GM12878 (cell line): ENCODE results near the gene BBS2. TPM values are rescaled to one million over a fixed set of nuclear protein-coding genes. Genes with fewer than 3 reads are reported as not detected.

Experiments used
- ATAC-seq: fragments of 200-7000 bp; cut with Tn5 transposase; 3 replicates; pipeline ENCODE4 v1.9.1; 2020; ENCODE audit warnings: mild to moderate bottlenecking, moderate library complexity
- BruUV-seq: library from RNA; stranded (reverse); fragments of 400-500 nt; replicated peaks from 2 replicates; lab custom pipeline; 2021; lab: Mats Ljungman, UMichigan
- CTCF ChIA-PET: fragments of 300-600 bp; sonication (Branson Sonifier 250); formaldehyde crosslinking; extraction: SDS; loops from one replicate; lab custom pipeline; 2021; ENCODE audit warnings: inconsistent platforms; lab: Yijun Ruan, JAX
- POLR2A ChIA-PET: fragments of 350-600 bp; formaldehyde crosslinking; extraction: SDS; loops from one replicate; lab custom pipeline; 2021; ENCODE audit warnings: inconsistent platforms; lab: Charles Lee
- RAD21 ChIA-PET: fragments of 300-600 bp; sonication (Branson Sonifier 250); formaldehyde crosslinking; loops from one replicate; lab custom pipeline; 2023; ENCODE audit warnings: antibody characterized with exemption; ENCODE audit not compliant: unreplicated experiment; lab: Charles Lee
- SMC1A ChIA-PET: fragments of 300-600 bp; sonication (Branson Sonifier 250); formaldehyde crosslinking; loops from one replicate; lab custom pipeline; 2023; ENCODE audit not compliant: unreplicated experiment, uncharacterized antibody; lab: Charles Lee
- DNase-seq: peaks from one replicate; pipeline ENCODE4 v3.0.0-alpha.2; 2011; ENCODE audit warnings: low read depth, low spot score
- FAIRE-seq: peaks from 3 replicates; lab custom pipeline; 2011; peaks lifted over from hg19 to GRCh38; lab: Jason Lieb, UNC
- H2AFZ ChIP-seq: 2 replicates; pipeline ENCODE4 v1.6.0; 2011; ENCODE audit warnings: low read depth, low read length, control low read depth; ENCODE audit not compliant: control insufficient read depth
- H3K27ac ChIP-seq: 2 replicates; pipeline ENCODE4 v1.5.1; 2011; ENCODE audit warnings: control low read depth; ENCODE audit not compliant: control insufficient read depth, insufficient read depth
- H3K27me3 ChIP-seq, 2 experiments: replicated peaks in 1 of 2; 2 replicates each; pipeline versions ENCODE4 v1.6.0 to v1.6.1; 2011; ENCODE audit warnings: low read length in 1 of 2; ENCODE audit not compliant: control insufficient read depth in 2 of 2, insufficient read depth in 2 of 2
- H3K36me3 ChIP-seq, 2 experiments: 2 replicates each; pipeline ENCODE4 v1.5.1; 2011; ENCODE audit warnings: low read length in 1 of 2; ENCODE audit not compliant: control insufficient read depth in 2 of 2, insufficient read depth in 2 of 2
- H3K4me1 ChIP-seq: 2 replicates; pipeline ENCODE4 v1.6.1; 2011; ENCODE audit warnings: mild to moderate bottlenecking, low read length, moderate library complexity, mixed read lengths; ENCODE audit not compliant: control insufficient read depth, insufficient read depth
- H3K4me2 ChIP-seq: 2 replicates; pipeline ENCODE4 v1.6.0; 2011; ENCODE audit warnings: control low read depth; ENCODE audit not compliant: control insufficient read depth, insufficient read depth
- H3K4me3 ChIP-seq: fragments of 200-600 bp; sonication (generic); 2 replicates; pipeline ENCODE4 v1.5.1; 2016
- H3K79me2 ChIP-seq: 2 replicates; pipeline ENCODE4 v1.6.0; 2011; ENCODE audit warnings: low read length; ENCODE audit not compliant: control insufficient read depth, insufficient read depth
- H3K9ac ChIP-seq: 2 replicates; pipeline ENCODE4 v1.8.0; 2011; ENCODE audit warnings: low read length, control low read depth, mixed read lengths; ENCODE audit not compliant: control insufficient read depth, insufficient read depth
- H3K9me3 ChIP-seq: replicated peaks from 3 replicates; pipeline ENCODE4 v1.5.1; 2011; ENCODE audit warnings: mild to moderate bottlenecking, low read length; ENCODE audit not compliant: control insufficient read depth, insufficient read depth
- H4K20me1 ChIP-seq: 2 replicates; pipeline ENCODE4 v1.6.0; 2011; ENCODE audit not compliant: control insufficient read depth, insufficient read depth
- ATF7 ChIP-seq: fragments of 450-650 bp; IDR thresholded peaks from 2 replicates; pipeline ENCODE4 v1.6.1; 2016; ENCODE audit warnings: low read depth, mild to moderate bottlenecking
- CBX5 ChIP-seq: sonication (generic); IDR thresholded peaks from 2 replicates; pipeline ENCODE4 v1.6.1; 2016; ENCODE audit warnings: low read depth, moderate library complexity, mild to moderate bottlenecking, inconsistent platforms
- CTCF ChIP-seq, 3 experiments: IDR thresholded peaks in 2 of 3; conservative IDR thresholded peaks in 1 of 3; 2 replicates each; pipeline ENCODE4 v1.5.1; 2011; ENCODE audit warnings: low read depth in 3 of 3, low read length in 3 of 3, mild to moderate bottlenecking in 3 of 3, control low read depth in 2 of 3, moderate library complexity in 2 of 3, inconsistent platforms in 1 of 3, mixed read lengths in 1 of 3; ENCODE audit not compliant: control insufficient read depth in 2 of 3, insufficient read depth in 1 of 3; ENCODE audit errors: extremely low read depth in 1 of 3
- EGR1 ChIP-seq, 2 experiments: IDR thresholded peaks; 1 replicate in 1 of 2; 2 replicates in 1 of 2; pipeline ENCODE4 v1.6.1; 2011 to 2012; ENCODE audit warnings: low read depth in 2 of 2, low read length in 2 of 2, borderline replicate concordance in 1 of 2, mild to moderate bottlenecking in 1 of 2, moderate library complexity in 1 of 2
- HCFC1 ChIP-seq: fragments of 150-350 bp; IDR thresholded peaks from 2 replicates; pipeline ENCODE4 v1.6.1; 2014; ENCODE audit warnings: low read length
- NR2C1 ChIP-seq: fragments of 450-650 bp; IDR thresholded peaks from 2 replicates; pipeline ENCODE4 v1.6.1; 2017; ENCODE audit warnings: antibody characterized with exemption, mild to moderate bottlenecking, moderate library complexity
- NRF1 ChIP-seq: conservative IDR thresholded peaks from 2 replicates; pipeline ENCODE4 v1.6.1; 2011; ENCODE audit warnings: mild to moderate bottlenecking, low read depth, low read length, improper control_type of control experiment
- PAX8 ChIP-seq: fragments of 450-650 bp; IDR thresholded peaks from 2 replicates; pipeline ENCODE4 v1.6.1; 2017; ENCODE audit warnings: mild to moderate bottlenecking, moderate library complexity
- POLR2AphosphoS5 ChIP-seq: IDR thresholded peaks from 2 replicates; pipeline ENCODE4 v1.6.1; 2011; ENCODE audit warnings: mild to moderate bottlenecking, low read length, inconsistent platforms
- RAD21 ChIP-seq: IDR thresholded peaks from 2 replicates; pipeline ENCODE4 v1.6.1; 2011; ENCODE audit warnings: mild to moderate bottlenecking, low read depth, low read length, moderate library complexity; ENCODE audit not compliant: insufficient read depth
- RB1 ChIP-seq: fragments of 450-650 bp; formaldehyde crosslinking; IDR thresholded peaks from 2 replicates; pipeline ENCODE4 v1.6.1; 2017; ENCODE audit warnings: mild to moderate bottlenecking, borderline replicate concordance
- SIN3A ChIP-seq: IDR thresholded peaks from 2 replicates; pipeline ENCODE4 v1.6.1; 2012; ENCODE audit warnings: low read depth, low read length, improper control_type of control experiment
- SUPT20H ChIP-seq: IDR thresholded peaks from 2 replicates; pipeline ENCODE4 v1.6.1; 2011; ENCODE audit warnings: low read depth, mild to moderate bottlenecking, low read length, moderate library complexity, borderline replicate concordance; ENCODE audit not compliant: control insufficient read depth
- USF1 ChIP-seq: IDR thresholded peaks from 2 replicates; pipeline ENCODE4 v1.6.1; 2011; ENCODE audit warnings: borderline replicate concordance, low read depth, mild to moderate bottlenecking, moderate library complexity, mixed read lengths, low read length; ENCODE audit not compliant: insufficient read depth; ENCODE audit errors: extremely low read length
- YY1 ChIP-seq: IDR thresholded peaks from 2 replicates; pipeline ENCODE4 v1.6.1; 2011; ENCODE audit warnings: low read depth, mild to moderate bottlenecking, low read length
- ZNF274 ChIP-seq: IDR thresholded peaks from one replicate; pipeline ENCODE4 v1.8.0; 2011; ENCODE audit not compliant: insufficient read length, insufficient read depth
- ZSCAN29 ChIP-seq: fragments of 450-650 bp; IDR thresholded peaks from 2 replicates; pipeline ENCODE4 v1.6.1; 2017; ENCODE audit warnings: mild to moderate bottlenecking, moderate library complexity
- WGBS: methylation state at CpG from one replicate; pipeline ENCODE4 v1.1.6; 2016; ENCODE audit warnings: low lambda C conversion rate; ENCODE audit not compliant: insufficient replicate concordance, insufficient coverage; ENCODE audit errors: missing lambda C conversion rate; 5-methylcytosine and 5-hydroxymethylcytosine counted together
- in situ Hi-C: fragments of 300-500 bp; cut with MboI; formaldehyde crosslinking; loops from 9 replicates; pipeline ENCODE4 v1.14.3; 2018; ENCODE audit warnings: mixed read lengths
- intact Hi-C: fragments of 100-400 bp; cut with micrococcal nuclease; formaldehyde crosslinking; loops from one replicate; pipeline ENCODE4 v1.14.2; 2022; ENCODE audit not compliant: unreplicated experiment
- polyA plus RNA-seq, 11 experiments: library from polyadenylated mRNA; depleted of rRNA in 4 of 11; unstranded in 6 of 11; stranded (reverse) in 5 of 11; fragments of >200 nt; fragmentation: Nextera tagmentation in 4 of 11; fragmentation: Illumina TruSeq in 1 of 11; extraction: Ambion mirVana in 4 of 11; extraction: Trizol in 1 of 11; gene quantifications; 1 replicate in 1 of 11; 2 replicates in 10 of 11; pipeline versions ENCODE4 v1.2.1 to v1.2.3, GENCODE V29; 2011 to 2016; ENCODE audit warnings: inconsistent platforms in 2 of 11, missing spikeins in 2 of 11, low read depth in 1 of 11
- total RNA-seq, 4 experiments: library from RNA; depleted of rRNA in 3 of 4; stranded (reverse); fragments of >200 nt in 3 of 4; fragmentation: Illumina TruSeq in 1 of 4; extraction: Trizol in 1 of 4; gene quantifications; 2 replicates each; pipeline versions ENCODE4 v1.2.1 to v1.2.3, GENCODE V29; 2013 to 2021

Gene BBS2
- total and polyA plus RNA-seq, 10 of the 15 experiments (the other 5 are each of a cell fraction or from before 2014, with no cell fraction given) = 4.9 to 38.3 (median 16.4) TPM

- RAD21 ChIA-PET = no interaction called here
- no TSS peak for BruUV-seq
Observed at GRCh38 chr16:56448005-56448404, 71.8 kb downstream of the BBS2 start.

GRCh38 chr16:56447286-56447685 lies 72.5 kb downstream of the BBS2 start:
- H3K9ac ChIP-seq = no peak overlapping the region
- H3K4me1 ChIP-seq = no peaks in the 10 kb centered on the region
- ChIA-PET SMC1A (interaction anchor here (0.6 to 1.2 kb wide), 3 partner anchors 16 to 74 kb away, joined by 3 read pairs; no protein-coding TSS in a partner anchor), POLR2A (interaction anchor here (0.6 to 1.5 kb wide), 2 partner anchors 19 to 253 kb away, joined by 3 to 4 read pairs; no protein-coding TSS in a partner anchor), CTCF (no interaction called here), RAD21 (no interaction called here)
- H3K4me2 ChIP-seq = peak overlapping the region; percentile 66; the same call in 1 of the 2 replicates
- peaks cover 68% of the 10 kb centered on the region for H3K79me2 ChIP-seq
- BruUV-seq = no TSS peak
- in situ Hi-C loops (no loop called here), intact Hi-C loops (no loop called here)
- H3K27ac ChIP-seq = no peak overlapping the region
- H3K27me3 ChIP-seq = no peaks in the 10 kb centered on the region
- DNase-seq (no peak), ATAC-seq (no peak), FAIRE-seq (peak; percentile 41)
- H3K9me3 ChIP-seq = no peaks in the 10 kb centered on the region
- 35% methylated on average over 2 of the region's 2 CpGs for WGBS
- H3K36me3 ChIP-seq = peaks cover 3 to 25% of the 10 kb centered on the region in 2 experiments
- H3K4me3 ChIP-seq = peak overlapping the region; percentile 94; the same call in 1 of the 2 replicates
- H4K20me1 ChIP-seq = no peaks in the 10 kb centered on the region
- H2AFZ ChIP-seq = no peak overlapping the region
- TF ChIP-seq ATF7 (no peak), CBX5 (no peak), USF1 (no peak), CTCF (IDR thresholded peaks at IDR 0.05 in 2 of 3, conservative IDR thresholded peaks at IDR 0.05 in 1 of 3; ENCODE audit: control insufficient read depth in 2 of 3, extremely low read depth in 1 of 3, insufficient read depth in 1 of 3, low read depth in 3 of 3, low read length in 3 of 3) (no peak), RAD21 (no peak), SUPT20H (no peak), YY1 (no peak), RB1 (no peak), POLR2AphosphoS5 (no peak), EGR1 (IDR thresholded peaks at IDR 0.05; ENCODE audit: borderline replicate concordance in 1 of 2, low read depth in 2 of 2, low read length in 2 of 2) (no peak)

More at GRCh38 chr16:56448005-56448404, 71.8 kb downstream of the BBS2 start:
- DNase-seq (no peak), ATAC-seq (no peak), FAIRE-seq (no peak)
- TF ChIP-seq NRF1 (no peak), NR2C1 (no peak), ZNF274 (no peak), PAX8 (no peak), SIN3A (no peak), ATF7 (no peak), HCFC1 (no peak), SUPT20H (no peak), ZSCAN29 (no peak)
- H3K79me2 ChIP-seq = peaks cover 75% of the 10 kb centered on the region
- intact Hi-C loops (loop anchor here (2.0 kb wide), 1 partner anchor 25 kb away; no protein-coding TSS in a partner anchor), in situ Hi-C loops (no loop called here)
- H4K20me1 ChIP-seq = no peaks in the 10 kb centered on the region
- H3K27ac ChIP-seq = no peak overlapping the region
- H3K36me3 ChIP-seq = peaks cover 3 to 25% of the 10 kb centered on the region in 2 experiments
- POLR2A ChIA-PET = interaction anchor here (0.6 to 1.5 kb wide), 2 partner anchors 20 to 252 kb away, joined by 3 to 4 read pairs; no protein-coding TSS in a partner anchor
- H3K4me1 ChIP-seq = no peaks in the 10 kb centered on the region
- CTCF ChIA-PET = no interaction called here
- H2AFZ ChIP-seq = no peak overlapping the region
- H3K4me3 ChIP-seq = peak overlapping the region; percentile 94
- H3K9me3 ChIP-seq = no peaks in the 10 kb centered on the region
- SMC1A ChIA-PET = interaction anchor here (1.2 to 1.4 kb wide), 2 partner anchors 12 to 17 kb away, joined by 3 to 5 read pairs; no protein-coding TSS in a partner anchor
- H3K27me3 ChIP-seq = no peaks in the 10 kb centered on the region
- no peak overlapping the region for H3K9ac ChIP-seq
- peak overlapping the region; percentile 66 for H3K4me2 ChIP-seq
